GM18870 (cell line): ENCODE measurements around the gene P2RY11.

ENCODE experiments used
- ATAC-seq: cut with Tn5 transposase; IDR thresholded peaks from one replicate; pipeline ENCODE4 v1.9.1; 2021; ENCODE audit warnings: moderate library complexity; ENCODE audit not compliant: unreplicated experiment

Gene P2RY11, protein sequence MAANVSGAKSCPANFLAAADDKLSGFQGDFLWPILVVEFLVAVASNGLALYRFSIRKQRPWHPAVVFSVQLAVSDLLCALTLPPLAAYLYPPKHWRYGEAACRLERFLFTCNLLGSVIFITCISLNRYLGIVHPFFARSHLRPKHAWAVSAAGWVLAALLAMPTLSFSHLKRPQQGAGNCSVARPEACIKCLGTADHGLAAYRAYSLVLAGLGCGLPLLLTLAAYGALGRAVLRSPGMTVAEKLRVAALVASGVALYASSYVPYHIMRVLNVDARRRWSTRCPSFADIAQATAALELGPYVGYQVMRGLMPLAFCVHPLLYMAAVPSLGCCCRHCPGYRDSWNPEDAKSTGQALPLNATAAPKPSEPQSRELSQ

DNA sequence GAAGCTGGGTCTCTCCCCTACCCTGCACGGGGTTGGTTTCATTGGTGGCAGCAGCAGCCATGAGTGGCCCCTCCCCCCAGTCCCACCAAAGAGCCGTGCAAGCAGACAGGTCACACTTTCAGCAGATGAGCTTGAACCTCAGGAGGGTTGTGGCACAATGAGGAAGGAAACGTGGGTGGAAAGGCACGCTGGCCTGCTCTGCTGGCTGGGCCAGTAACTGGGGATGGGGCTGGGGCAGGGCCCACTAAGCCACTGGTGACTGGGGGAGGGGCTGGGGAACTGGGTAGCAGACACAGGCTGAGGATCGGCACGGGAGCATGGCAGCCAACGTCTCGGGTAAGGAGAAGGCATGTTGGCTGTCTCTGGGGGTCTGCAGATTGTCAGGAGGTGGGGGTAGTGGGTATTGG, at the start of gene P2RY11:
TSS of gene P2RY11 (plus strand) at position 289 of the 407 bp plus-strand sequence. CDS start at position 318, 29 bp downstream.
- ATAC-seq = no peak

DNA sequence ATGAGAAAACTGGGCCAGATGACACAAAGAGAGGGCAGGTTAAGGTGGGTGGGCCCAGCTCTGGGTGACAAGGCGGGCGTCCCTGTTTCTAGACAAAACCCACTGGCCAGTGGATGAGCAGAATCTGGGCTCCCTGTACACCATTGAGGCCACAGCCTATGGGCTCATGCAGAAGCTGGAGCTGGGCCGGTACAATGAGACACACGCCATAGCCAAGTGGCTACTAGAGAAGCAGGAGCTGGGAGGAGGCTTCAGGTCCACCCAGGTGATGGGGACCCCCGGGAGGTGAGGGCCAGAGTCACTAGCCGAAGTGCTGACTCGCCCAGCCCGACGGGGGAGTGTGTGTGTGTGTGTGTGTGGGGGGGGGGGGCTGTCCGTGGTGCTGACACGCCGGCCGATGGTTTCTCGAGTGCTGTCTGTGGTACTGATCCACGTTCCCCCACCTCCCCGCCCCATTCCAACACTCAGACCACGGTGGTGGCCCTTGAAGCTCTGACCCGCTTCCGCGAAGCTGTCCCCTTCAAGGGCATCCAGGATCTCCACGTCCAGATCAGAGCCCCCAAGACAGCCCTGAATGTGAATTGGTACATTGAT, 49.7 kb upstream of the P2RY11 start:
- ATAC-seq = no peak

DNA sequence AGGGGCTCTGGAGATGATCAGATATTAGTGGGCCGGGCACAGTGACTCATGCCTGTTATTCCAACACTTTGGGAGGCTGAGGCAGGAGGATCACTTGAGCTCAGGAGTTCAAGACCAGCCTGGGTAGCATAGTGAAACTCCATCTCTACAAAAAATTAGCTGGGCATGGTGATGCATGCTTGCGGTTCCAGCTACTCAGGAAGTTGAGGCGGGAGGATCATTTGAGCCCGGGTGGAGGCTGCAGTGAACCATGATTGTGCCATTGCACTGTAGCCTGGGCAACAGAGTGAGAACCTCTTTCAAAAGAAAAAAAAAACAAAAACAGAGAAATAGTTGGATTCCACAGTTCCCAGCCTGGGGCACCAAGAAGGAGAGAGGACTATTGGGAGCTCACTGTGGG, 43.3 kb upstream of the P2RY11 start:
- no peak for ATAC-seq

DNA sequence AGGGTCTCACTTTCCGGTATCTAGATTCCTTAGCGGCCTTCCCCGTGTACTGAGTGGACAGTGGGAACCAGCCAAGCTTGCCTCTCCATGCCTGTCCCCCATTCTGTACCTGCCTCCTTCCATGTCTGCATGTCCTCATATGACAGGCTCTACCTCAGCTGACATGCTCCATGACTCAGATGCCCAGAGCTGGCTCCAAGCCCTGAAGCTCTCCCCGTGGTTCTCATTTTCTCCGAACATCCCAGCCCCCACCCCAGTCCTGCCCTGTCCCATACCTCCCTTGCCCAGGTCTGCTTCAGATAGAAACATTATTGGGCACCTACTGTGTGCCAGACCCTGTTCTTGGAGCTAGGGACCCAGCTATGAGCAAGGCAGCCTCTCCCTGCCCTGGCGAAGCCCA, 42.4 kb upstream of the P2RY11 start:
- no peak for ATAC-seq

DNA sequence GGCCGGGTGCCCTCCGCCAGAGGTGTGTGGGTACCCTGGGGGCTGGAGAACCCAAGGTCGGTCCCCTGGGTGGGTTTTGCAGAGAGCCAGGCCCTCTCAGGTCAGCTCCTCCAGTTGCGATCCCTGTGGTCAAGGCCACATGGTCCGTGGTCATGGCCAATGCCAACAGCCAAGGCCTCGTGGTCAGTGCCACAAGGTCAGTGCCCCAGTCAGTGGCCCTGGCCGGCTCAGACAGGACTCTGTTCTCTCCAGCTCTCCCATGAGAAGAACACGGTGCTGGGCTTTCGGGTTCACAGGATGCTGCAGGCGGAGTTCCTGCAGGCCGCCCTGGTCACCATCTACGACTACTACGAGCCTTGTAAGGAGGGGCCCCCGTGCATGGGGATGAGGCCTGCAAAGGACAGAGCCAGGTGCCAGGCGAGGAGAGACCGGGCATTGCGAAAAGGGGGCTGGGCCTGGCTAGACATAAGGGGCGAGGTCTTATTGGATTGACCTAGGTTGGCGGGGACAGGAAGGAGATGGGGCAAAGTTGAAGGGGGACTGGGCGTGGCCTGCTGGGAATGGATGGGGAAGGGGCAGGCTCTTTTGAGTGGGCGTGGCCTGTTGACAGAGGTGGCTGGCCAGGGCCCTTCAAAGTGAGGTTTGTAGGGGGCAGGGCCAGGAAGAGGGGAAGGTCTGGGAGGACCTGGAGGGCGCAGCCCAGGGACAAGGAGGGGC, 40.6 kb upstream of the P2RY11 start:
- no peak for ATAC-seq

DNA sequence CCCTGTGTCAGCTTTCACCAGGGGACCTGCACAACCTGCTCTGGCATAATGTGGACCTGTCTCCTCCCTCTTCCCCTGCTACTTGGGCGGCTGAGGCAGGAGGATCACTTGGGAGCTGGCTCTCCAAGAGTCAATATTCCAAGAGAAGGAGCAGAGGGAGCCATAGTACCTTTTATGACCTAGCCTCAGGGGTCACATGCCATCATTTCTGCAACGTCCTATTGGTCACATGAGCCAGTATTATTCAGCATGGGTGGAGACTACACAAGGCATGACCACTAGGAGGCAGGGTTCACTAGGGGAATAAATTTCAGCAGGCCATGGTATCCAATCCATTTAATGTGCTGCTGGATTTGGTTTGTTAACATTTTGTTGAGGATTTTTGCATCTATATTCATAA, 37.3 kb upstream of the P2RY11 start:
- ATAC-seq = no peak

DNA sequence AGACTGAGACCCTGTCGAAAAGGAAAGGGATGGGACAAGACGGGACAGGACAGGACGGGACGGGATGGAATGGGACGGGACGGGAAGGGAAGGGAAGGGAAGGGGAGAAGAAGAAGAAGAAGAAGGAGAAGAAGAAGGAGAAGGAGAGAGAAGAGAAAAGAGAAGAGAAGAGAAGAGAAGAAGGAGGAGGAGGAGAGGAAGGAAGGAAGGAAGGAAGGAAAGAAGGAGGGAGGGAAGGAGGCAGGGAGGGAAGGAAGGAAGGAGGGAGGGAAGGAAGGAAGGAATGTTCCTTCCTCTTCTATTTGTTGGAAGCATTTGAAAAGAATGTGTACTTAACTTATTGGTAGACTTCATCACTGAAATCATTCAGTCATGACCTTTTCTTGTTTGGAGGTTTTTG, 35.0 kb upstream of the P2RY11 start:
- ATAC-seq = no peak

DNA sequence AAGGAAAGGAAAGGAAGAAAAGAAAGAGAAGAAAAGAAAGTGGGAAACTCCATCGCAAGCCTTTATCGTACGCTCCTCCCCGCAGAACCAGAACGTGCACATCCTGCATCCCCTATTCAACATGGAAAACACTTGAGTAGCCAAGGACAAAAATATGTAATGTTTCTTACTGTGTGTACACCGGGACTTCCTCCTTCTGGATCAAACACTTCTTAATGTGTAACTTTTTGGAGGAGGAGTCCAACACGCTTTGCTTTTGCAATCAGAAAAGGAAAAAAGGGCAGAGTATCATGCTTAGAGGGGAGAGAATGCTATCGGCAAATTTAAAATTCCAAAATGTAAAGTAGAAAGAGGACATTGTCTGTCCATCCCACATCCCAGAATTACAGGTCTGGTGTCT, 33.2 kb upstream of the P2RY11 start:
- ATAC-seq = no peak

DNA sequence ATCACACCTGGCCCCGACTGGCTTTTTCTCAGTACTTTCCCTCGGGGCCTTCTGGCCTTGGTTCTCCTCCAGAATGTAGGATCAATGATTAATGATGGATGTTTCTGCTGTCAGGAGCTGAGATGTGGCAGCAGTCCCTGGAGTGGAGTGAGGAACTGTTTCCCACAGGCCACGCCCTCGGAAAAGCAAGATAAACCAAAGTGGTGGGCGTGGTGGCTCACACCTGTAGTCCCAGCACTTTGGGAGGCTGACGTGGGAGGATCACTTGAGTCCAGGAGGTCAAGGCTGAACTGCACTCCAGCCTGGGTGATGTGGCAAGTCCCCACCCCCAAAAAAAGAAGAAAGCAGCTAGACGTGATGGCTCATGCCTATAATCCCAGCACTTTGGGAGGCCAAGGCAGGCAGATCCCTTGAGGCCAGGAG, 32.5 kb upstream of the P2RY11 start:
- ATAC-seq = no peak

DNA sequence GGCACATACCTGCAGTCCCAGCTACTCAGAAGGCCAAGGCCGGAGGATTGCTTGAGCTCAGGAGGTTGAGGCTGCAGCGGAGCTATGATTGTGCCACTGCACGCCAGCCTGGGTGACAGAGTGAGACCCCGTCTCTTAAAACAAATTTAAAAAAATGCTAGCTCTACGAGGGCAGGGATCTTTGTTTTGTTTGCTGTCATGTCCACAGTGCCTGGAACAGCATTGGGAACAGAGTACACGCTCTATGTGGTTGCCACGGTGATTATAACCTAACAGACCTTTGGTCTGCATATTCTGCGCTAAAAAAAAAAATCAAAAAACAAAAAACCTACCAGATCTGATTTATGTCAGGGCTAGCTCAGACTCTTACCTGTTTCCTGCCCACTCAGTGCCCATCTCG, 27.6 kb upstream of the P2RY11 start:
- ATAC-seq = no peak

DNA sequence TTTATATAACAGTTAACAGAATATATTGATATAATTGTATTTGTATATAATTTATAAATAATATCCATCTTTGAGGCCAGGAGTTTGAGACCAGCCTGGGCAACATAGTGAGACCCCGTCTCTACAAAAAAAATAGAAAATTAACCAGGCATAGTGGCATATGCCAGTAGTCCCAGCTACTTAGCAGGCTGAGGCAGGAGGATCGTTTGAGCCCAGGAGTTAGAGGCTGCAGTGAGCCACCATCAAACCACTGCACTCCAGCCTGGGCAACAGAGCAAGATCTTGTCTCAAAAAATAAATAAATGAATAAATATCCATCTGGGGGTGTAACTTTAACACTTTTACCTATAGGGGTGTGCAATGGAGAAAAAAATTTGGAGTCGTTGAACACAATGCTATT, 26.7 kb upstream of the P2RY11 start:
- no peak for ATAC-seq

DNA sequence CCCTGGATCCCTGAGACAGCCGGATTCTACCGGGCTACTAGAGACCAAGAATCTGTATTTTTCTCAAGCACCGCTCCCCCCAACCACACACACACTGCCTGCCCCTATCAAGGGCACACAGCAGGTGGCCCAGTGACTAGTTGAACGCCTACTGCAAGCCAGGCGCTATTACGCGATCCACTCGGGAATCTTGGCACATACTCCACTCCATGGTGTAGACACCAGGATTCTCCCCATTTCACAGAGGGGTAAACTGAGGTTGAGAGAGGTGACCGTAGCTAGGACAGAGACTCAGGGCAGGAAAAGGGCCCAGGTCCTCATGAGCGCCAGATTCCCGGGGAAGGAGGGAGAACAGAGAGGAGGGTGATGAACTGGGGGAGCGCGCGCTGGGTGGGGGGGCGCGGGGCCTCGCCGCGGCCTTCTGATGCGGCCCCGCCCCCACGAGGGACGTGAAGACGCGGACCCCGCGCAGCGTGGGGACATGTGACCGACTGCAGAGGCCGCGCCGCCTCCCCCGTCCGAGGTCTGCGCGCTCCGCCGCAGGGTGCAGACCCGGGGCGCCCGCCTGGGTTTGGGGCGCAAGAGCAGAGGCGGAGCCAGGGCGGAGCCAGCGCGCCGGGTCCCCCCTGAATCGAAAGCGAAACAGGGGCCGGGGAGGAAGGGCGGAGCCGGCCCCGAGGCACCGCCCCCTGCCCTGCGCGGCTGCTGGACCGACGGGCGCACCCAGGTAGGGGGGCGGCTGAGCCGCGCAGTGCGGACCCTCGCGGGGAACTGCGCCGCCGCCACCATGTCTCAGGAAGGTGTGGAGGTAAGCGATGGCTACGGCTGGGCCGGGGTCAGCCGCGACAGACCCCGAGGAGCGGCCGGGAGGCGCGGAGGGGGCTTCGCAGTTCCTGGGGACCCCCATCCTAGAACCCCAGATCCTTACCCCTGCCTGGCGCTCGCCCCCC, 25.6 kb upstream of the P2RY11 start, which contains the start of gene SHFL:
TSS of gene SHFL (plus strand) at position 677 of the 950 bp plus-strand sequence. CDS start at position 788, 111 bp downstream.
- ATAC-seq = no peak

DNA sequence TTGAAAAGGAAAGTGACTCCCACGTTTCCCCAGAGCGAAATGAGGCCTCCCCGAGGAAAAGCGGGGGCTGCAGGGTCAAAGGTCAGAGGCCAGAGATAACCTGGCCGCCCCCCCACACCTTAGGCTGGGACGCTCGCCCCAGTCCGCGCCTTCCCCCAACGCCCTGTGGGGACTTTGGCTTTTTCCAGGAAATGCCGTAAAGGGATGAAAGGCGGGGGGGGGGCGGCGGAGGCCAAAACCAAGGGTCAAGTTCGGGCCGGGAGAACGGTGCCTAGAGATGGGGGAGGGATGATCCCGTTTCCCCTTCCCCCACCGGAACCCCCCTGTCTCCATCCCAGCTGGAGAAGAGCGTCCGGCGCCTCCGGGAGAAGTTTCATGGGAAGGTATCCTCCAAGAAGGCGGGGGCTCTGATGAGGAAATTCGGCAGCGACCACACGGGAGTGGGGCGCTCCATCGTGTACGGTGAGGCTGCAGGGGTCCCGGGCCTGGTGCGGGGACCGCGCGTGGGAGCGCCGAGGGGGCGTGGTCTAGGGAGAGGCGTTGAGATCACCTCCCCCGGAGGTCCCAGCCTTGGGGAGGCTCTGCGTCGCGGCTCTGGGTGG, 24.8 kb upstream of the P2RY11 start:
- ATAC-seq = no peak

DNA sequence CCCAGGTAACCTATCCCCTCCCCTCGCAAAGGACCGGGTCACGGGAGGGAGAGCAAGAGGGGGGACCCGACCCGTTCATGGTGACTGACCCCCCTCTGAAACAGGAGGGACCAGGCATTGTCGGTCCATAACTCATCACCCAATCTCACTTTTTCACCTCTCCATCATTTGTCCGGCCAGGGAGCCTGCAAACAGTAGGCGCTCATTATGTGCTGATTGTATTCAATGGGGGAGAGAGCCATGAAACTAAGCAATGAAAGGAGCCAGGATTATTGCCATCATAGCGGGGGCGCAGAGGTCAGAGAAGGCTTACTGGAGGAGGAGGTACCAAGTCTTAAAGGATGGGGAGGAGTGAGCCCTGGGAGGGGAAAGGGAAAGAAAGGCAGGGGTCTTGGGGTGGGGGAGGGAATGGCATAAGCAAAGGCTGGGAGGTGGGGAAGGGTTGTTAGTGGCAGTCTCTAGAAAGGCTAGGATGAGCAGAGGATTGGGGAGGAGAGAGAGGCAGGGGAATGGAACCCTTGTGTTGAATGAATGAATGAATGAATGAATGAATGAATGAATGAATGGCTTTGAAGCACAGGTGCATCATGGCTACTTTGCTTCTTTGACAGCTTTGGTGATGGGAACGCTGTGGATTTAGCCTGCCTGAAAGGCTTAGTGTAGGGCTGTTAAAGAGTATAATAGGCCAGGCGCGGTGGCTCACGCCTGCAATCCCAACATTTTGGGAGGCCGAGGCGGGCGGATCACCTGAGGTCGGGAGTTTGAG, 24.0 kb upstream of the P2RY11 start:
- ATAC-seq = no peak

DNA sequence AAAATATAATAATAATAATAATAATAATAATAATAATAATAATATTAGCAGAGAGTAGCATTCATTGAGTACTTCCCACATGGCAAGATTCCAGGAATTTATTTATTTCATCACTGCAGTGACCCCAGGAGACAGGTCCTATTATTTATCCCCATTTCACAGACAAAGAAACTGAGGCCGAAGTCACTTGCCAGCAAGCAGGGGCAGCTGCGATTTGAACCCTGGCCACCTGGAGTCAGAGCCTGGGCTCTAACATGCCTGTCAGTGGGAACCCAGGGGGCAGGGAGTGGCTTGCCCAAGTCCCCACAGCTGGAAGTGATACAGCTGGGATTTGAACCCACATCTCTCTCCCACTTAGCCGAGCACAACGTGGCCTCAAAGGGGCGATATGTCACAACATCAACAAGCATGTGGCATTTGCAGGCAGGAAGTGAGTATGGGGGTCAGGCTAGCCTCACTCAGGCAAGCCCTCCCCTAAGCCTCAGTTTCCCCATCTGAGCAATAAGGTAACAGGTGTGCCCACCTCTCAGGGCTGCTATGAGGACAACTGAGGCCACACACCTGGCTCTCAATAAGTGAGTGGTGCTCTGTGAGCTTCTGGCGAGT, 22.4 kb upstream of the P2RY11 start:
- no peak for ATAC-seq

DNA sequence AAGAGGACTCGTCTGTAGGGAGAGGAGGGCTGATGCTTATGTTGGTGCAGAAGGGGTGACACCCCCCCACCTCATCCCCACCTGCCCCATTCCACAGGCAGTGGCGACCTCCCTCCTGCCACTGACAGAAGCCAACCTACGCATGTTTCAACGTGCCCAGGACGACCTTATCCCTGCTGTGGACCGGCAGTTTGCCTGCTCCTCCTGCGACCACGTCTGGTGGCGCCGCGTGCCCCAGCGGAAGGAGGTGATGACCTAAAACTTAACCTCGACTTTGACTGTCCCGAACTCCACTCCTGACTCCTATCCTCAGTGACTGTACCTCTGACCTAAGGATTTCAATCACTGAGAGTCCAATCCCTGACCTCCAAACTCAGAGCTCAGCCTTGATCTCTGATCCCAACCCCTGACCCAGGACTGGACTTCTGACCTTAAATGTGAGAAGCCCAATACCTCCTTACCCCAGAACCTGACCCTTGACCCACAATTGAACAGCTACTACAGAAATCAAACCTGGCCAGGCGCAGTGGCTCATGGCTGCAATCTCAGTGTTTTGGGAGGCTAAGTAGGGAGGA, 21.6 kb upstream of the P2RY11 start:
- no peak for ATAC-seq

DNA sequence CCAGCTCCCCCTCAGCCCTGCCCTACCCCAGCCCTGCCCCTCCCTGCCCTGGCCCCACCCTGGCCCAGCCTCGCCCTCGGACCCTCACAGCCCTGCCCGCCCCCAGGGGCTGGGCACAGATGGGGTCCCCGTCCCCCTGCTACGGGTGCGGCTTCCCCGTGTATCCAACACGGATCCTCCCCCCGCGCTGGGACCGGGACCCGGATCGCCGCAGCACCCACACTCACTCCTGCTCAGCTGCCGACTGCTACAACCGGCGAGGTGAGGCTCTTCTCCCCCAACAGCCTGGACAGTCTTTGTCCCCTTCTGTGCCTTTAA, 20.2 kb upstream of the P2RY11 start:
- ATAC-seq = no peak

DNA sequence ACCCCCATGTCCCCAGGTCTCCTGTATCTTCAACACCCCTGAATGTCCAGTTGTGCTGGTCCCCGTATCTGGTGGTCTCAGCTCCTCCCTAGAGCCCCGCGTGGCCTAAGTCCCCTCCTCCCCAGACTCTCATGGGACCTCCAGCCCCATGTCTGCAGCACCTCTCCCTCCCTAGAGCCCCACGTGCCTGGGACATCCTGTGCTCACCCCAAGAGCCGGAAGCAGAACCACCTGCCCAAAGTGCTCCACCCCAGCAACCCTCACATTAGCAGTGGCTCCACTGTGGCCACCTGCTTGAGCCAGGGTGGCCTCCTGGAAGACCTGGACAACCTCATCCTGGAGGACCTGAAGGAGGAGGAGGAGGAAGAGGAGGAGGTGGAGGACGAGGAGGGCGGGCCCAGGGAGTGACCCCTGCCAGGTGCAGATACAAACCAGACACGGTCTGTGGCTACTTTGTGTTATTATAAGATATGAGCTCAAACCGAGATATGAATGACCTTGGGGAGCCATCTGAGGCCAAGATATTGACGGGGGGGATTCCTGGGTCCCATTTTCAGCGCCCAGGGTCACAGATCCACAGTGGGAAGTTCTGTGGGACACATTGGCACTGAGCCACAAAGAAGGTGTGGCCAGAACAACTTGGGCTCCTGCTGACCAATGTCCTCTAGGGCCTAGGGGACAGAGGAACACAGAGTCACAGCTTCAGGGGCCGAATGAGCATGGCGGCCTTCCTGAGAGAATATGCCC, 19.4 kb upstream of the P2RY11 start:
- no peak for ATAC-seq
